Measurements from ENCODE around the gene MED13L.

The MED13L gene

DNA sequence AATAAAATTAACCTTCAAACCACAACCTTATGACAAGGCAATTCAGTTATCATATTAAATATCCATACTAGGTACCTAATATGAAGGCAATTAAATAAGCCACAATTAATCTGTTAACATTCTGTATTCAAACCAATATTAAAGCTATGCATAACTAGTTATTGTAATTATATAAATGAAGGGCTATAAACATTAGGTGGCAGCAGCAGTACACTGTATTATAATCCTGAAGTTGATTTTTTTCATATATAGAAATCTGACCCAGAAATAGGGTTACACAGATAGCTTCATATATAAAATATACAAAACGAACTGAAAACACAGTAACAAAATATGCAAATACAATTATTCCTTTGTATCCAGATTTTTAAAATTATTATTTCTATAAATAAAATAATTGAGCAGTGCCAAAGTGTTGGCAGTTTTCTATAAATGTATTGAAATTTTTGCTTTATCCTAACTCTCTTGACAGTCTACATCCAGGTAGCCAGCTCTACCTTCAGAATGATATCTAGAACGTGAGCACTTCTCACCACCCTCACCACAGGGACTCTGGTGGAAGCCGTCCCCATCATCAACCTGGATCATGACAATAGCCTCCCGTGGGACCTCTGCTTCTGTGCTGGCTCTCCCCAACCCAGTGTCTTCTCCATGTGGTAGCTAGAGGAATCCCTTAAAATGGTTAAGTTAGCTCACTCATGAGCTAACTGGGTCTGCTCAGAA lies 136.2 kb downstream of the MED13L start:
- no peaks in the 10 kb centered on the region for H3K4me1 ChIP-seq (ENCODE audit: insufficient read depth, low read length)
- H2AFZ ChIP-seq (ENCODE audit: low read depth, low read length) = no peak overlapping the region
- H3K27me3 ChIP-seq (ENCODE audit: insufficient read depth, low read length, poor library complexity) = no peaks in the 10 kb centered on the region
- no peak overlapping the region for H3K27ac ChIP-seq (ENCODE audit: low read length)
- H3K79me2 ChIP-seq (ENCODE audit: insufficient read depth, low read length) = peaks cover 98% of the 10 kb centered on the region
- no peak overlapping the region for H3K4me2 ChIP-seq (ENCODE audit: insufficient read depth, low read length)
- ATAC-seq (ENCODE audit: insufficient read depth, low read depth) (no peak), DNase-seq (no peak)
- H4K20me1 ChIP-seq (ENCODE audit: insufficient read depth, low read length) = peaks cover 83% of the 10 kb centered on the region
- H3K4me3 ChIP-seq (ENCODE audit: low read depth in 1 of 2, low read length in 2 of 2) = no peak overlapping the region
- H3K36me3 ChIP-seq (ENCODE audit: insufficient read depth, low read length) = no peaks in the 10 kb centered on the region
- H3K9me3 ChIP-seq (ENCODE audit: insufficient read depth, low read length, severe bottlenecking) = no peaks in the 10 kb centered on the region
- no peak overlapping the region for H3K9ac ChIP-seq (ENCODE audit: low read depth, low read length)
- TF ChIP-seq, protein P1, sequence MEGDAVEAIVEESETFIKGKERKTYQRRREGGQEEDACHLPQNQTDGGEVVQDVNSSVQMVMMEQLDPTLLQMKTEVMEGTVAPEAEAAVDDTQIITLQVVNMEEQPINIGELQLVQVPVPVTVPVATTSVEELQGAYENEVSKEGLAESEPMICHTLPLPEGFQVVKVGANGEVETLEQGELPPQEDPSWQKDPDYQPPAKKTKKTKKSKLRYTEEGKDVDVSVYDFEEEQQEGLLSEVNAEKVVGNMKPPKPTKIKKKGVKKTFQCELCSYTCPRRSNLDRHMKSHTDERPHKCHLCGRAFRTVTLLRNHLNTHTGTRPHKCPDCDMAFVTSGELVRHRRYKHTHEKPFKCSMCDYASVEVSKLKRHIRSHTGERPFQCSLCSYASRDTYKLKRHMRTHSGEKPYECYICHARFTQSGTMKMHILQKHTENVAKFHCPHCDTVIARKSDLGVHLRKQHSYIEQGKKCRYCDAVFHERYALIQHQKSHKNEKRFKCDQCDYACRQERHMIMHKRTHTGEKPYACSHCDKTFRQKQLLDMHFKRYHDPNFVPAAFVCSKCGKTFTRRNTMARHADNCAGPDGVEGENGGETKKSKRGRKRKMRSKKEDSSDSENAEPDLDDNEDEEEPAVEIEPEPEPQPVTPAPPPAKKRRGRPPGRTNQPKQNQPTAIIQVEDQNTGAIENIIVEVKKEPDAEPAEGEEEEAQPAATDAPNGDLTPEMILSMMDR (IDR thresholded peaks at IDR 0.05; ENCODE audit: borderline replicate concordance, extremely low read depth, low read length, poor library complexity, severe bottlenecking) = peak; percentile 40
- no peak for TF ChIP-seq EZH2 (IDR thresholded peaks at IDR 0.05; ENCODE audit: borderline replicate concordance, low read depth, low read length, severe bottlenecking)

DNA sequence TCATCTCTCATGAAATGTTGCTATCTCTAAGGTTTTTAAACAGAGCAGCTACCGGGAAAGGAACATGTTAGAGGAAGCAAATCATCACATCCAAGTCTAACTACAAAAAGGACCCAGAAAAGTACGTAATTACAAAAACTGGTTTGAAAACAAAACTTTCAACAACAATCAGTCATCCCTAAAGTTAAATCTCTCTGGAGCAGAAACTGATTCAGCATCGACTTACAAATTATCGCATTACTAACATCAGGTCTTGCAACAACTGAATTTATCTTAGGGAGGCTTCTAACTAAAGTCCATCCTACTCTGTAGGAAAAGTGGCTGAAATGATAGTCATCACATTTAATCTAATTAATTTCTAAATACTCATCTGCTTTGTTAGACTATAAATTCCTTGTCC lies 137.0 kb downstream of the MED13L start:
- peaks cover 97% of the 10 kb centered on the region for H3K79me2 ChIP-seq (ENCODE audit: insufficient read depth, low read length)
- H3K27ac ChIP-seq (ENCODE audit: low read length) = no peak overlapping the region
- TF ChIP-seq, protein P1 (IDR thresholded peaks at IDR 0.05; ENCODE audit: borderline replicate concordance, extremely low read depth, low read length, poor library complexity, severe bottlenecking) = no peak
- no peak for TF ChIP-seq EZH2 (IDR thresholded peaks at IDR 0.05; ENCODE audit: borderline replicate concordance, low read depth, low read length, severe bottlenecking)
- no peak overlapping the region for H2AFZ ChIP-seq (ENCODE audit: low read depth, low read length)
- H3K4me2 ChIP-seq (ENCODE audit: insufficient read depth, low read length) = no peak overlapping the region
- DNase-seq (no peak), ATAC-seq (ENCODE audit: insufficient read depth, low read depth) (no peak)
- H3K4me1 ChIP-seq (ENCODE audit: insufficient read depth, low read length) = no peaks in the 10 kb centered on the region
- no peaks in the 10 kb centered on the region for H3K9me3 ChIP-seq (ENCODE audit: insufficient read depth, low read length, severe bottlenecking)
- no peak overlapping the region for H3K9ac ChIP-seq (ENCODE audit: low read depth, low read length)
- peaks cover 81% of the 10 kb centered on the region for H4K20me1 ChIP-seq (ENCODE audit: insufficient read depth, low read length)
- H3K27me3 ChIP-seq (ENCODE audit: insufficient read depth, low read length, poor library complexity) = no peaks in the 10 kb centered on the region
- no peak overlapping the region for H3K4me3 ChIP-seq (ENCODE audit: low read depth in 1 of 2, low read length in 2 of 2)
- no peaks in the 10 kb centered on the region for H3K36me3 ChIP-seq (ENCODE audit: insufficient read depth, low read length)

DNA sequence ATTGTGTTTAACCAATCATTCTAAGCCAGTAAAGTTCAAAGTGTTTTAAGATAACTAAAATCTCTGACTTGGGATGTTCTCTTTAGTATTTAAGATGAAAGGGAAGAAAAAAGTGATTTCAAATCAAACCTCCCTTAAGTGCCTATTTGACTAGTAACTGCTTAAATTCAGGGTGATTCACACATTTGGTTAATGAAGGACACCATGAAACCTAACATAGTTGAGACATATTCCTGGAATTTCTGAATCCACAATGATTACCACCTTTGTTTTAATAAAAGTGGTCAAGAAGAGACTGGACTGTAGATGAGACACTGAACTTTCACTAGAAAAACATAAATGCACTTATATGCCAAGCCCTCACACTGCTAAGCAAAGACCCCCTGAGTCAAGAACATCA lies 138.7 kb downstream of the MED13L start:
- DNase-seq = no peak
- H3K4me3 ChIP-seq (ENCODE audit: low read depth in 1 of 2, low read length in 2 of 2) = no peak overlapping the region
- H3K27ac ChIP-seq (ENCODE audit: low read length) = no peak overlapping the region
- H3K27me3 ChIP-seq (ENCODE audit: insufficient read depth, low read length, poor library complexity) = no peaks in the 10 kb centered on the region
- no peak overlapping the region for H3K4me2 ChIP-seq (ENCODE audit: insufficient read depth, low read length)
- TF ChIP-seq, protein P1 (IDR thresholded peaks at IDR 0.05; ENCODE audit: borderline replicate concordance, extremely low read depth, low read length, poor library complexity, severe bottlenecking) = no peak
- no peak for TF ChIP-seq EZH2 (IDR thresholded peaks at IDR 0.05; ENCODE audit: borderline replicate concordance, low read depth, low read length, severe bottlenecking)
- H2AFZ ChIP-seq (ENCODE audit: low read depth, low read length) = no peak overlapping the region
- H3K4me1 ChIP-seq (ENCODE audit: insufficient read depth, low read length) = peaks cover 7% of the 10 kb centered on the region; the same call in 1 of the 2 replicates
- no peaks in the 10 kb centered on the region for H3K9me3 ChIP-seq (ENCODE audit: insufficient read depth, low read length, severe bottlenecking)
- no peak overlapping the region for H3K9ac ChIP-seq (ENCODE audit: low read depth, low read length)
- no peaks in the 10 kb centered on the region for H3K36me3 ChIP-seq (ENCODE audit: insufficient read depth, low read length)
- peaks cover 79% of the 10 kb centered on the region for H4K20me1 ChIP-seq (ENCODE audit: insufficient read depth, low read length)
- peaks cover 97% of the 10 kb centered on the region for H3K79me2 ChIP-seq (ENCODE audit: insufficient read depth, low read length)
- ATAC-seq (ENCODE audit: insufficient read depth, low read depth) = no peak

All from DND-41 (cell line).